Epithelial cell of esophagus (primary cell): ENCODE measurements around the gene NAALADL2.
"Not testable (repeated sequence)": the region's sequence is repeated elsewhere in the genome, so short reads cannot be mapped to it uniquely, and the experiment has no call there.

Experiments
- DNase-seq: peaks from one replicate; pipeline ENCODE4 v3.0.0; 2010; ENCODE audit warnings: low read depth
- H3K4me3 ChIP-seq: 2 replicates; pipeline ENCODE4 v1.5.1; 2011; ENCODE audit warnings: mild to moderate bottlenecking, low read length, control low read depth
- TF ChIP-seq, protein P1 (sequence below): IDR thresholded peaks from 2 replicates; pipeline ENCODE4 v1.5.1; 2011; ENCODE audit warnings: low read depth, mild to moderate bottlenecking, low read length, control low read depth, inconsistent platforms; ENCODE audit not compliant: insufficient read depth; ENCODE audit errors: missing control alignments

The NAALADL2 gene

DNA sequence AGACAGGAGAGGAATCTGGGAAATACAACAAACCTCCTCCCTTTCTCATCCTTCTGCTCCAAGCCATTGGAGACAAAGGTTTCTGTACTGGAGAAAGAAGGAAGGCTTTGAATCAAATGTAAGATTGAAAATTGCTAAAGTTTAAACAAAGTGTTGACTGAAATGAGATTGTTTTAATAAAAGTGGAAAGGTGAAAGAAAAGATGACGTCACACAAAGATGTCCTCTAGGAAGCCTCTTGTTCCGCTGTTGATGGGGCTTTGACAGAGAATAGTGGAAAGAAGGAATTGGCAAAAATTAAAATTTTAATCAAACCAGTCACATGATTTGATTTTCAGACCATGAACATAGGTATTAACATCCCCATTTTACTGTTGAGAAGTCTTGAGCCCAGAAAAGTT is 967.6 kb downstream of the NAALADL2 start:
- DNase-seq: no peak
- TF ChIP-seq, protein P1, sequence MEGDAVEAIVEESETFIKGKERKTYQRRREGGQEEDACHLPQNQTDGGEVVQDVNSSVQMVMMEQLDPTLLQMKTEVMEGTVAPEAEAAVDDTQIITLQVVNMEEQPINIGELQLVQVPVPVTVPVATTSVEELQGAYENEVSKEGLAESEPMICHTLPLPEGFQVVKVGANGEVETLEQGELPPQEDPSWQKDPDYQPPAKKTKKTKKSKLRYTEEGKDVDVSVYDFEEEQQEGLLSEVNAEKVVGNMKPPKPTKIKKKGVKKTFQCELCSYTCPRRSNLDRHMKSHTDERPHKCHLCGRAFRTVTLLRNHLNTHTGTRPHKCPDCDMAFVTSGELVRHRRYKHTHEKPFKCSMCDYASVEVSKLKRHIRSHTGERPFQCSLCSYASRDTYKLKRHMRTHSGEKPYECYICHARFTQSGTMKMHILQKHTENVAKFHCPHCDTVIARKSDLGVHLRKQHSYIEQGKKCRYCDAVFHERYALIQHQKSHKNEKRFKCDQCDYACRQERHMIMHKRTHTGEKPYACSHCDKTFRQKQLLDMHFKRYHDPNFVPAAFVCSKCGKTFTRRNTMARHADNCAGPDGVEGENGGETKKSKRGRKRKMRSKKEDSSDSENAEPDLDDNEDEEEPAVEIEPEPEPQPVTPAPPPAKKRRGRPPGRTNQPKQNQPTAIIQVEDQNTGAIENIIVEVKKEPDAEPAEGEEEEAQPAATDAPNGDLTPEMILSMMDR: no peak
- no peak overlapping the region for H3K4me3 ChIP-seq

DNA sequence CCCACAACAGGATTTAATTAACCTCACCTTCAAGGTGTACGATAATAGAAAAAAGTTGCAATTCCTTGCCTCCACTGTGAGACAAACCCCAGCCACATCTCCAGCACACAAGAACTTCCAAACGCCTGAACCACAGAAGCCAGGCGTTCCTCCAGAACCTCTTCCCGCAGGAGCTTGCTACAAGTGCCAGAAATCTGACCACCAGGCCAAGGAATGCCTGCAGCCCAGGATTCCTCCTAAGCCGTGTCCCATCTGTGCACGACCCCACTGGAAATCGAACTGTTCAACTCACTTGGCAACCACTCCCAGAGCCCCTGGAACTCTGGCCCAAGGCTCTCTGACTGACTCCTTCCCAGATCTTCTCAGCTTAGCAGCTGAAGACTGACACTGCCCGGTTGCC is 970.7 kb downstream of the NAALADL2 start:
- DNase-seq, H3K4me3 ChIP-seq: not testable (repeated sequence)

DNA sequence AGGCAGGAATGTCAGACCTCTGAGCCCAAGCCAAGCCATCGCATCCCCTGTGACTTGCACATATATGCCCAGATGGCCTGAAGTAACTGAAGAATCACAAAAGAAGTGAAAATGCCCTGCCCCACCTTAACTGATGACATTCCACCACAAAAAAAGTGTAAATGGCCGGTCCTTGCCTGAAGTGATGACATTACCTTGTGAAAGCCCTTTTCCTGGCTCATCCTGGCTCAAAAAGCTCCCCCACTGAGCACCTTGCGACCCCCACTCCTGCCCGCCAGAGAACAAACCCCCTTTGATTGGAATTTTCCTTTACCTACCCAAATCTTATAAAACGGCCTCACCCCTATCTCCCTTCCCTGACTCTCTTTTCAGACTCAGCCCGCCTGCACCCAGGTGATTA is 976.6 kb downstream of the NAALADL2 start:
- not testable (repeated sequence) for H3K4me3 ChIP-seq, DNase-seq

DNA sequence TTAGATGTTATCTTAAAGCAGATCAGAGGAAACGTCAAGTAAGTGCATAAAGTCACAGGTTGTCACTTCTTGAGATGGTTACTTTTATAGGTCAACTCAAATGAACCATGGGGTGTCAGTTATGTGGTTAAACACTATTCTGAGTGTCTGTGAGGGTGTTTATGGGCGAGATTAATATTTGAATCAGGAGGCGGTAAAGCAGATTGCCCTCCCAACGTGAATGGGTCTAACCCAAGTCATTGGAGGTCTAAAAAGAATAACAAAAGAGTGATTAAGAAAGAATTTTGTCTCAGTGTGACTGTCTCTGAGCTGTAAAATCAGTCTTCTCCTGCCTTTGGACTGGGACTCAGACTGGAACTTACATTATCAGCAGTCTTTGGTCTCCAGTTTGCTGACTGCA is 977.5 kb downstream of the NAALADL2 start:
- TF ChIP-seq, protein P1: no peak
- no peak for DNase-seq
- H3K4me3 ChIP-seq: no peak overlapping the region

GRCh38 chr3:175837962-175838361 is 978.8 kb downstream of the NAALADL2 start:
- no peak overlapping the region for H3K4me3 ChIP-seq
- DNase-seq: no peak
- TF ChIP-seq, protein P1: no peak

GRCh38 chr3:175839366-175840005 is 980.4 kb downstream of the NAALADL2 start:
- DNase-seq: no peak
- no peak overlapping the region for H3K4me3 ChIP-seq
- TF ChIP-seq, protein P1: no peak

- H3K4me3 ChIP-seq: no peak overlapping the region
- no peak for DNase-seq
- TF ChIP-seq, protein P1: no peak
Observed at GRCh38 chr3:175851541-175851940, 992.4 kb downstream of the NAALADL2 start.

DNA sequence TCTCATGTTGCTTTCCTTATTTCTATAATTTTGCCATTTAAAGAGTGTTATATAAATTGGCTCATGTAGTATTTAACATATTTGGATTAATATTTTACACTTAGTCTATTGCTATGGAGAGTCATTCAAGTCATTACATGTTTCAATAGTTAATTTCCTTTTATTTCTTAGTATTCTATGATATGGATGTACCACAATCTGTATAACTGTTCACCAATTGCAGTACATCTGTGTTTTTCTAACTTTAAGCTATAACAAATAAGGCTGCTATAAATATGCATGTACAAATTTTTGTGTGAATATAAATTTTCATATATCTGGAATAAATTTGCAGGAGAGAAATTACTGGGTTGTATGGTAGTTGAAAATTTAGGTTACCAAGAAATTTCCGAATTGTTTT is 993.4 kb downstream of the NAALADL2 start:
- TF ChIP-seq, protein P1: no peak
- no peak for DNase-seq
- H3K4me3 ChIP-seq: no peak overlapping the region
